ENCODE data around the gene LPP.

DNA sequence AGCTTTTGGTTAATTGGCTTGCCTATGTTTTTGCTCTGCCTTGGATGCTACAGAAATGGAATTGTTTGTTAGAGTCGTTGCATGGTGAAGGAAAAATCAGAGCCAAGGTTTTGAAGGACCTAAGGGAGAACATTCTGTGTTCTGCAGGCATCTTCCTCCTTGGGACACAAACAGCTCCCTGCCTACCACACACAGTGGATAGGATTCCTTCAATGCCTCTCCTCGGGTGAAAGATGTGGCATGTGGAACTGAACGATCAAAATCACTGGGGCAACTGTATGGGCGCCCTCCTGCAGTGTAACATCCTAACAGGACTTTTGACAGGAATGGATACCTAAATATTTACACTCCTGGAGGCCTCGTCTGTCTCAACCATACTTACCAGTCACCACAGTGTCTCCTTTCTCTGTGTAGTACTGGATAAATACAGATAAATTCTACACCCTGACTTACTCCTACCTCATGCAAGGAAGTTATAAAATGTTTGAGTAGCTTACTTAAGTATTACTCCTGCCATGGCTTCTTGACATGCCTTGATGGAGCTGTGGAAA is 100.6 kb downstream of the LPP start:
- no peak for TF ChIP-seq POLR2A (IDR thresholded peaks at IDR 0.05)
- TF ChIP-seq EP300 (IDR thresholded peaks at IDR 0.05; ENCODE audit: low read depth): no peak
- TF ChIP-seq, protein P1, sequence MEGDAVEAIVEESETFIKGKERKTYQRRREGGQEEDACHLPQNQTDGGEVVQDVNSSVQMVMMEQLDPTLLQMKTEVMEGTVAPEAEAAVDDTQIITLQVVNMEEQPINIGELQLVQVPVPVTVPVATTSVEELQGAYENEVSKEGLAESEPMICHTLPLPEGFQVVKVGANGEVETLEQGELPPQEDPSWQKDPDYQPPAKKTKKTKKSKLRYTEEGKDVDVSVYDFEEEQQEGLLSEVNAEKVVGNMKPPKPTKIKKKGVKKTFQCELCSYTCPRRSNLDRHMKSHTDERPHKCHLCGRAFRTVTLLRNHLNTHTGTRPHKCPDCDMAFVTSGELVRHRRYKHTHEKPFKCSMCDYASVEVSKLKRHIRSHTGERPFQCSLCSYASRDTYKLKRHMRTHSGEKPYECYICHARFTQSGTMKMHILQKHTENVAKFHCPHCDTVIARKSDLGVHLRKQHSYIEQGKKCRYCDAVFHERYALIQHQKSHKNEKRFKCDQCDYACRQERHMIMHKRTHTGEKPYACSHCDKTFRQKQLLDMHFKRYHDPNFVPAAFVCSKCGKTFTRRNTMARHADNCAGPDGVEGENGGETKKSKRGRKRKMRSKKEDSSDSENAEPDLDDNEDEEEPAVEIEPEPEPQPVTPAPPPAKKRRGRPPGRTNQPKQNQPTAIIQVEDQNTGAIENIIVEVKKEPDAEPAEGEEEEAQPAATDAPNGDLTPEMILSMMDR (IDR thresholded peaks at IDR 0.05): no peak
